Right forelimb (tissue), 1 donor: ENCODE measurements around the gene HSPB6.

ENCODE experiments used
- DNase-seq: peaks from one replicate; pipeline ENCODE4 v3.0.0-alpha.2; 2018

The HSPB6 gene

DNA sequence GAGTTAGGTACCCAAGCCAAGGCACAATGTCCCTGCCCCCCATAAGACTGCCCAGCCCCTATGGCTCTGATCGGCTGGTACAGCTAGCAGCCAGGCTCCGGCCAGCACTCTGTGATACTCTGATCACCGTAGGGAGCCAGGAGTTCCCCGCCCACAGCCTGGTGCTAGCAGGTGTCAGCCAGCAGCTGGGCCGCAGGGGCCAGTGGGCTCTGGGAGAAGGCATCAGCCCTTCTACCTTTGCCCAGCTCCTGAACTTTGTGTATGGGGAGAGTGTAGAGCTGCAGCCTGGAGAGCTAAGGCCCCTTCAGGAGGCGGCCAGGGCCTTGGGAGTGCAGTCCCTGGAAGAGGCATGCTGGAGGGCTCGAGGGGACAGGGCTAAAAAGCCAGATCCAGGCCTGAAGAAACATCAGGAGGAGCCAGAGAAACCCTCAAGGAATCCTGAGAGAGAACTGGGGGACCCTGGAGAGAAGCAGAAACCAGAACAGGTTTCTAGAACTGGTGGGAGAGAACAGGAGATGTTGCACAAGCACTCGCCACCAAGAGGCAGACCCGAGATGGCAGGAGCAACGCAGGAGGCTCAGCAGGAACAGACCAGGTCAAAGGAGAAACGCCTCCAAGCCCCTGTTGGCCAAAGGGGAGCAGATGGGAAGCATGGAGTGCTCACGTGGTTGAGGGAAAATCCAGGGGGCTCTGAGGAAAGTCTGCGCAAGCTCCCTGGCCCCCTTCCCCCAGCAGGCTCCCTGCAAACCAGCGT lies 42.1 kb downstream of the HSPB6 start:
- no peak for DNase-seq

DNA sequence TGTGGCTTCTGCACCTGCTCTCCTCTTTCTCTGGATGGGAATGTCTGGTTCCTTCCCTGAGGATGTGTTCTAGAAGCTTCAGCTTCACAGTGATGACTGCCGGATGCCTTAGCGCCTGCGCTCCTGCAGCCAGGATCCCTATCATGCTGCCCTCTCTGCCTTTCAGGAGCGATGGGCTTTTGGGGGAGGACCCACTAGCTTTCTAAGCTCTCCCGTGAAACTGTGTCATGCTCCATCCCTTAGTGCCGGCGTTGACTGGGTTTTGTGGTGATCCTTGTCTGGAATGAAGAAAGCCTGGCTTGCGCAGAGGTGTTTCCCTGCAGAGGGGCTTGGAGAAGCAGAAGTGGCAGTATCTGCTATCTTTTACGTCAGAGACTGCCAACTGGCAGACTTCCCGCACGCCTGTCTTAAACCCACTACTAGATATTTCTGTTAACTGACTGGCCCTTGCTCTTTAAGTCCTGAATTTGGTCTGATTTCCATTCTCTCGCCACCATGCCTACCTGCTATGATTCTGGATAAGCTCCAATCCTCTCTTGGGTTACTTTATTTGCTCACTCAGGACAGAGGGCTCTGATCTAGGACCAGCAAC lies 42.8 kb downstream of the HSPB6 start:
- DNase-seq, result no peak

DNA sequence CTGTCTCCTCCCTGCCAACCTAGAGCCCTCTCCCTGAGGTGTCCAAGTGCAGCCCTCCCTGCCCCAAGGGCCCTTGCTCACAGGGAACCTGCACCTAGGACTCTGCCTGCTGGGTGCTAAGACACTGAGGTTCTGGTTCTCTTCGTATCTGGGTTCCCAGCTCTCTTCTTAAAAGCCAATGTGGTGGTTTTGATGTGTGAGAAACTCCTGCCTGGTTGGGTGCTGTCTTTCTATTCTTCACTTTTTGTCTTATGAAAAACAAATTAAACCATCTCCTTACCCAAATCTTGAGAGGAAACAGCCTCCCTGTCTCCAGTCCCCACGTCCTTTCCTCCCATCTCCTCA lies 43.4 kb downstream of the HSPB6 start:
- DNase-seq, result no peak

DNA sequence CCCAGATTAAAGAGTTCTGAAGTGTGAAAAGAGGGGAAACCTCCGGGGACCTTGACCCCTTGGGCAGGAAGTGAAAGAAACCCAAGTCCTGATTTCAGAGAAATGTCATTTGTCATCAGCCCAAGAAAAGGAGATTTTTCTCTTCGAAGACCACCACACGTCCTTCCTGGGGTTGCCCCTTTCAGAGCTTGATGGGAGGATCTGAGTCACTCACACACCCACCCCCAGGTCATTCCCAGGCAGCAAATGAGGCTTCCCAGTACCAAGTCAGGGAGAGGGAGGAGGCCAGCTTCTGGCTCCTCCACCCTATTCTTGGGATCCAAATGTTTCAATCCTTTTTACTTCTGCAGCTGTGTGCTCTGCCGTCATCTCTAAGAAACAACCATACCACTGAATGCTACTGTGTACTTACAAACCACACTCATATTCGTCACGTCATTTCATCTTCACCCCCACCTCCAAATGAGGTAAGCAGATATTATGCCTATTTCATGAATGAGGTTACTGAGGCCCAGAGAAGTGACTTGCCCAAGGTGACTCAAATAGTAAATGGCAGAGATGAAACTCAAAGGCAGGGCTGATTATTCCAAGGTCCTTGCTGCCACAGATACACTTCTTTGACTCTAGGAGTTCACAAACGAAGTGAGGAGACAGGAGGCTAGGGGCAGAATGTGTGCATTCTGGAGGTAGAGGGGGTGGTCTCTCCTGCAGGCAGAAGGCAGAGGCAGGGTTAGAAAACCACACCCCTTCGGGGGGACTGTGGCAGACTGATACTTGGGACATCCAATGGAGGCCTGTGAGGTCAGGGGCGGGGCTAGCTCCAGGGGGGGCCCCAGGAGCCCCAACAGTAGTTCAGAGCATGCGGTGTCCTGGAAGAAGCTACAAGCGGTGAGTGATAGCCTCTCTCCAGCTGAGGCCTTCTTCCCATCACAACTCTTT lies 44.0 kb downstream of the HSPB6 start:
- no peak for DNase-seq

- DNase-seq, result no peak
Measured at GRCh38 chr19:35710784-35711723, 45.8 kb downstream of the HSPB6 start.

GRCh38 chr19:35708391-35708790 lies 48.4 kb downstream of the HSPB6 start:
- no peak for DNase-seq
